ENCODE results near the gene ZFYVE16.

DNA sequence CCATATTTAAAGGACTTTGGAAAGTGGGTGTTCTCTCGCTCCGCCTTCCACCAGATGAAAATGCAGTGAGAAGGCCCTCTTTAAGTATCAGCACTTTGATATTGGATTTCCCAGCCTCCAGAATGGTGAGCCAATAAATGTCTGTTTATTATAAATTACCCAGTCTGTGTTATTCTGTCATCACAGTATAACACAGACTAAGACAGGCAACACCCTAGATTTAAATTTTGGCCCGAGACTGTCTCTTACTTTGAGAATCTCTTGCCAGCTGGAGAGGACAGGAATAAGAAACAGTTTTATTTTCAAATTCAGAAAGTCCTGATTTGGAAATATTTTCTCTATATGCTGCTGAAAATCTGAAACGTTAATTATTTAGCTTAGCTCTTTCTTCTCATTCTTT is 101.5 kb downstream of the ZFYVE16 start:
- TF ChIP-seq CTCF (IDR thresholded peaks at IDR 0.05) (no peak), POLR2A (IDR thresholded peaks at IDR 0.05) (no peak)

Measured in uterus (tissue), 2 donors.